Measurements from ENCODE around the gene DOK3.

- TF ChIP-seq CTCF (IDR thresholded peaks at IDR 0.05; ENCODE audit: poor library complexity), result no peak
- TF ChIP-seq EZH2 (IDR thresholded peaks at IDR 0.05; ENCODE audit: borderline replicate concordance), result no peak
Observed at GRCh38 chr5:177453852-177454396, 55.7 kb downstream of the DOK3 start.
